ENCODE measurements around the gene SYCP1.
"Not testable (repeated sequence)": the region's sequence is repeated elsewhere in the genome, so short reads cannot be mapped to it uniquely, and the experiment has no call there.

Gene SYCP1, protein sequence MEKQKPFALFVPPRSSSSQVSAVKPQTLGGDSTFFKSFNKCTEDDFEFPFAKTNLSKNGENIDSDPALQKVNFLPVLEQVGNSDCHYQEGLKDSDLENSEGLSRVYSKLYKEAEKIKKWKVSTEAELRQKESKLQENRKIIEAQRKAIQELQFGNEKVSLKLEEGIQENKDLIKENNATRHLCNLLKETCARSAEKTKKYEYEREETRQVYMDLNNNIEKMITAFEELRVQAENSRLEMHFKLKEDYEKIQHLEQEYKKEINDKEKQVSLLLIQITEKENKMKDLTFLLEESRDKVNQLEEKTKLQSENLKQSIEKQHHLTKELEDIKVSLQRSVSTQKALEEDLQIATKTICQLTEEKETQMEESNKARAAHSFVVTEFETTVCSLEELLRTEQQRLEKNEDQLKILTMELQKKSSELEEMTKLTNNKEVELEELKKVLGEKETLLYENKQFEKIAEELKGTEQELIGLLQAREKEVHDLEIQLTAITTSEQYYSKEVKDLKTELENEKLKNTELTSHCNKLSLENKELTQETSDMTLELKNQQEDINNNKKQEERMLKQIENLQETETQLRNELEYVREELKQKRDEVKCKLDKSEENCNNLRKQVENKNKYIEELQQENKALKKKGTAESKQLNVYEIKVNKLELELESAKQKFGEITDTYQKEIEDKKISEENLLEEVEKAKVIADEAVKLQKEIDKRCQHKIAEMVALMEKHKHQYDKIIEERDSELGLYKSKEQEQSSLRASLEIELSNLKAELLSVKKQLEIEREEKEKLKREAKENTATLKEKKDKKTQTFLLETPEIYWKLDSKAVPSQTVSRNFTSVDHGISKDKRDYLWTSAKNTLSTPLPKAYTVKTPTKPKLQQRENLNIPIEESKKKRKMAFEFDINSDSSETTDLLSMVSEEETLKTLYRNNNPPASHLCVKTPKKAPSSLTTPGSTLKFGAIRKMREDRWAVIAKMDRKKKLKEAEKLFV
- 0 to 3.4 (median 0) reads per million in 17 experiments for total RNA-seq

DNA sequence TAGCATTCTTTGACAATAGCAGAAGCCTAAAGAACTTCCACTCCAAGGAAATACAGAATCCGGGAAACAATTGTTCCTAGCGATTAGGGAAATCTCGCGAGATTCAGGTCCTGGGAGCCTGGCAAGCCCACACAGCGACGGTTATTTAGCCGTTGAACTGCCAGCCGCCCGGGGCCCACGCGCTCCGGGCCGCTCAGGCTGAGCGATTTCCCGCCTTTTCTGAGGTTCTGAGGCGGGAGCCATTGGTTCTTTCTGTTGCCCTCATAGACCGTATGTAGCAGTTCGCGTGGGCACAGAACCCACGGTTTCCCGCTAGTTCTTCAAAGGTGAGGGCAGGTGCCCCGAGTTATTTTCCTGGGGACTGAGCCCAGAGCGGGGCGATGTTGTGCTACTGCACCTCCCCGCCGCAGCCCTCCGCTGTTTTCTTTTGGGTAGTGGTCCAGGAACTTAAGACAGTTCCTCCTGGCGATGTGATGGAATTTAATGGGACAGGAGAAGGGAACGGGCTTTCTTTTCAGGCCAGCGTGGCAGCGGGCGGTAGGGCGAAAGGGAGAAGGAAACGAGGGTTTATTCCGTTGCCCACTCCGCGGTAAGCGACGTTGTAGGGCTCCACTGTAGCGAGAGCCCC, at the start of gene SYCP1:
Gene SYCP1 (plus strand): TSS at position 171 of the 628 bp plus-strand sequence. CDS start 602 bp downstream, outside the sequence.
- no peak for DNase-seq

DNA sequence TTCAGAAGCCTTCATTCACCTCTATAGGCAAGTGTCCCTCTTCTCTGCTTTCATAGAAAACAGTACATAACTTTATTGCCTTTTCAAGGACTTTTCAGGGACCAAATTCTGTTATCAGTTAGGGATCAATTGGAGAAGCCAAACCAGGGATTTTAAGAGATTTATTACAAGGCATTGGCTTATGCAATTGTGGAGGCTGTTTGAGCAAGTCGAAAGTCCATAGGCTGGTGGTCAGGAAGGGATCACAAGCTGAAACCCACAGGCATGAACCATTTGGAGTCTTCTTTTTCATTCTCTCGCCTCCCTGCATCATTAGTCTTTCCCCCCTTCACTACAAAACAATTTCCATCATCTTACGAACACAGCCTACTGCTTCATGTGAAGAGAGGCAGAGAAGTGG, 34.8 kb upstream of the SYCP1 start:
- no peak for DNase-seq

GRCh38 chr1:114820392-114820791, 34.3 kb upstream of the SYCP1 start:
- no peak for DNase-seq

- DNase-seq: no peak
Measured at GRCh38 chr1:114821978-114822377, 32.7 kb upstream of the SYCP1 start.

- DNase-seq: no peak
Measured at GRCh38 chr1:114828251-114828650, 26.4 kb upstream of the SYCP1 start.

DNA sequence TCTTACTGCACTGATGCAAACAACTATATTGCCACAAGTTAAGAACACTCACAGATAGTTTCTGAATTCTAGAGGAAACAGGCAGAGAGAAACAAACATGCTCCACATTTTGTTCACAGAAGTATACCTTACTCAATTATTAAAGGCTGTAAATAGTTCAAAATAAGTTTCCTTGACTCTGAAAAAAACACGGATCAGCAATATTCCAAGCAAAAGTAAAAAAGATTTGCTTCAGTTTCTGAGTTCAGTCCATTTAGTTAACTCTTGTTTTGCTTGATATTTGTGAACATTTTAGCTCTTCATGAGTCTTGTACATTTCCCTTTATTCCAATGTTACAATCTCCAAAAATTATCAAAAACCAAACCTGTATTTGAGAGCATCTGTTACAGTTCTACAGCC, 24.6 kb upstream of the SYCP1 start:
- not testable (repeated sequence) for DNase-seq

DNA sequence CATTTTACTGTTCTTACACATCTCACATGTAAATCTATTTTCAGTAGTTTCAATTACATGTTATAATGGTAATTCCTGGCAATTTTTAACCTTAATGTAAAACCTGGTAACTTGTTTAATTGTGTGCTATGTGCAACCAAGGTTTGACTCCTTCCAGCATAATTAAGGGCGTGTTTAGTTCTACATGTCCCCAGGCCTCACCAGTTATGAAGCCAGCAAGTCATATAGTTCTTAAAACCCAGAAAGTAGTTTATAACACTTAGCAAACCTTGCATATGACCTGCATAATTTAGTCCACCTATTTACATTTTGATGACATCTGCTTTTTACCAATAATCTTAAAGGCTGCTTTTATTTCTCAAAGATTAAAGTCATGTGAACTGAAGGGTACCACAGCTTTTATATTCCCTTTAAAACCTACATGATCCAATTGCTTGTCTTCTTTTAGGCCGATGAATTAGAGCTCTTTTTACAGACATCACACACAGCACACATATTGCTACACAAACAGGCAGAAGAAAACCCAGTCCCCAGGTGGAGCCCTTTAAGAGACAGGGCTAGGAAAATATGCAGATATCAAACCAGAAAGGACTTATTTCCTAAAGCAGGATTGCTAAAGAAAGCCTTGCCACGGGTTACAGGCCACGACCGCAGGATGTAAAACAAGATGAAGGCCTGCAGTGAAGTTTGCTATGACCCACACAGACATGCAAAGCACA, 23.2 kb upstream of the SYCP1 start:
- DNase-seq: no peak

DNA sequence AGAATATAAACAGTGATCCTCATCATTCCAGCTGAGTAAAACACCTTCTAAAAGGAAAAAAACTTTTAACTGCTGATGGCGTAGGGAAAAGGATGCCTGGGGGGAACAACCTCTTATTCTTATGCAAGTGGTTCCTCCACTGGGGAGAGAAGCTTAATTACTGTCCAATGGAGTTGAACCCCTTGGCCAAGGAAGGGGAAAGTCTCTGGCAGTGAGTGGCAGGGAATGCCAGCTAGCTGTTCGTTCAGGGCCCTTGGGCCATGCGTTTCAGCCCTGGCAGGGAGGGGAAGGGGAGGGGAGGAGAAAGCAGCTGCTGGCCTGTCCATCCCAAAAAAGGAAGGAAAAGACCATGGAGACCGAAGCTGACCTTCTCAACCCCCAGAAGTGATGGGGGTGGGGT, 22.6 kb upstream of the SYCP1 start:
- no peak for DNase-seq

DNA sequence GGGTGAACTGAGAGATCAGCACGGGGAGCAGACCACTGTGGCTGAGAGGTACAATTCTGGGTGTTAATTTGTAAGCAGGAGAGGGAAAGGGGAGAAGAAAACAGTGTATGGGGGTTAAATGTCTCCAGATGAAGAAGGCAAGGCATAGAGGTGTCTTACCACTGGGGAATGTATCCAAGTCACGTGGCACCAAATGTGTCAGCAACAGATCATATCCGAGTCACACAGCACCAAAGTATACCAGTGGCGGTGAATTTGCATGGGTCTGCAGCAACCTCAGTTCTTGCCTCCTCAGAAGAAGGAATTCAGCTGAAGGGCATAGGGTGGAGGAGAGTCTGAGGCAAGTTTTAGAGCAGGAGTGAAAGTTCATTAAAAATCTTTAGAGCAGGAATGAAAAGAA, 21.2 kb upstream of the SYCP1 start:
- no peak for DNase-seq

GRCh38 chr1:114844270-114844669, 10.4 kb upstream of the SYCP1 start:
- no peak for DNase-seq

- no peak for DNase-seq
Measured at GRCh38 chr1:114853584-114853983, 1.1 kb upstream of the SYCP1 start.

GRCh38 chr1:114861384-114861783, 6.7 kb downstream of the SYCP1 start:
- DNase-seq: no peak

DNA sequence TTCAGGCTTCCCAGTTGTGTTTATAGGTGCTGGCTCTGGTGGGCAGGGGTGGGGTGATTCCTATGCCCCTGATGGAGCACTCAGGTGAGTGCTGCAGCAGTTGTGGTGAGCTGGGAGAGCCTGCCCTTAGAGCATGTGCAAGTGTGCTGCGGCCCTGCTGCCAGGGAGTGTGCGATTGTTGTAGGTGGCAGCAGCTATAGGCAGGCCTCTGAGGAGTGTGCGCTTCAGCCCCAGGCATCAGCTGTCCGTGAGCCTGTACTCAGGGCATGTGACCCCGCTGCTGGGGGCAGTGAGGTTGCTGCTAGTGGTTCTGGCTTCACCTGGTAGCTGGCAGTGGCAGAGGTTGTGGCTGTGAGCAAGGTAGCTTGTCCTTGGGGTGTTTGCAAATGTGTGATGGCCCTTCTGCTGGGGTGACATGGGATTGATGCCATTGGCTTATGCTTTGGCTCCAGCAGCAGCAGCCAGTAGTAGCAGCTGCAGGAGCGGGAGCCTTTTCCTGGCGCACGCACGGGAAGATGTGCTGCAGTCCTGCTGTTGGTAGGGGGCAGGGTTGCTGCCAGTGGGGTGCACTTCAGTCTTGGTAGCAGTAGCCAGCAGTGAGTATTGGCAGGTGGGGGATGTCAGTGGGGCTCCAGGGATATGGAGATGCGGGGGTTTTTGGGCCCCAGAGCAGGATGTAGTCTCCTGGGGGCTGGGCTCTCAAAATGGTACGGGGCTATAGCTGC, 37.7 kb downstream of the SYCP1 start:
- no peak for DNase-seq

DNA sequence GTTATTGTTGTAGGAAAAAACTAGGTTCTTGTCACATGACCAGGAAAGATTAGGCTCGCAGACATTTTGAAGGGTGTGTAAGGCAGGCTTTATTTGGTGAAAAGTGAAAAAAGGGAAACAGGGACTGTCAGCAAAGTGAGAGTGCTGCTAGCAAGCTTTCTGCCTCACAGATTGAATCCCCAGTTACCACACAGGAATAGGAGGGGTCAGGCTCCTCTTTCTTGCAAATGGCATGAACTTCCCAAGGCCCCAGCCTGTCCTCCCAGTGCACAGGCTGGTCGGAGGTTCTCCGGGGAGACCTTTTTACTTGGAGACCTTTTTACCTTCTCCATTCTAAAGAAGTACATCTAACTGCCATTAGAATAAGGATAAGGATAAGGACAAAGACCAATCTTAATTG, 42.1 kb downstream of the SYCP1 start:
- DNase-seq: peak in 1 of 4 experiments; percentile 0

DNA sequence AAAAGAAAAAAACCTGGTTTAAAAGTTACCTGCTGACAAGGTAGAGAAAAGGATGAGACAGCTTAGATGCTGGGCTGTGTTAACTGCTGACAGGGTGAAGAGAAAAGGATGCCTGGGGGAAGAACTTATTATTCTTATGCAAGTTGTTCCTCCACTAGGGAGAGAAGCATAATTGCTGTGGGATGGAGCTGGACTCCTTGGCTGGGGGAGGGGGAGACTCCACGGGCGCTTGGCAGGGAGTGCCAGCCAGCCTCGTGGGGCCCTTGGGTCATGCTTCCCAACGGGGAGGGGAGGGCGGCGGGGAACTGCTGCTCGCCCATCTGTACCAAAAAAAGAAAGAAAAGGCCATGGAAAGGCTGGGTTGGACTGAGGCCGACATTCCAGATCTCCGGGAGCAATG, 47.2 kb downstream of the SYCP1 start:
- DNase-seq: no peak

- no peak for DNase-seq
Measured at GRCh38 chr1:114902343-114902742, 47.7 kb downstream of the SYCP1 start.

DNA sequence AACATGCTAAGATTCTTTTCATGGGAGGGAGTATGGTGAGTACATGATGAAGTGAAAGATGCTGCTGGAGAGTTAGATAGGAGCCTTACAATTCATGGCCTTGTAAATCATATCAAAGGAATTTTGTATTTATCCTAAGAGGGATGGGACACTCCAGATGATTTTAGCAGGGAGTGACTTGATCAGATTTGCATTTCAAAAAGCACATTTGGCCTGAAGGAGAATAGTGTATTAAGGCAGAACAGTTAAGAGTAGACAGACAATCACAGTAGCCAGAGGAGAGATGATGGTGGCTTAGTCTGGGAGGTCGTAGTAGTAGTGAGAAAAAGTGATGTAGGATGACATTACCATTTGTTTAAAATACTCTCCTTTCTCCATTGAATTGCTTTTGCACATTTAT, 48.8 kb downstream of the SYCP1 start:
- no peak for DNase-seq

- DNase-seq: not testable (repeated sequence)
Measured at GRCh38 chr1:114915720-114916119, 61.1 kb downstream of the SYCP1 start.

DNA sequence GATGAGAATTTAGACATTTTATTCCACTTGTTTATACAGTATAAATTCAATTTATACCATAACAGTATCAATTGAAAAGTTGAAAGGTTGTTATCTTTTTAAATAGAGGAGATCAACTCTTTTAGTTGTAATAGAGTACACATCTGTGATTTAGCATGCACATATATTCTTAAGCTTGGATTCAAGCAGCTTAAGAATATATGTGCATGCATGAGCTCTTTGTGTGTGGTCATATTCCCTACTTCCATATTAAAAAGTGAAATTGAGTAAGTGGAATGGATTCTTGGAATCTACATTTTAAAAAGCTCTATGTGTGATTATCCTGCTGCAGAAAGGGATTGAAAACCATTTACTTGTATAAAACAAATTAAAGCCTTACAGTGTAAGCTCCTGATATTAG, 71.9 kb downstream of the SYCP1 start:
- DNase-seq: no peak

- no peak for DNase-seq
Measured at GRCh38 chr1:114927401-114927800, 72.7 kb downstream of the SYCP1 start.

DNA sequence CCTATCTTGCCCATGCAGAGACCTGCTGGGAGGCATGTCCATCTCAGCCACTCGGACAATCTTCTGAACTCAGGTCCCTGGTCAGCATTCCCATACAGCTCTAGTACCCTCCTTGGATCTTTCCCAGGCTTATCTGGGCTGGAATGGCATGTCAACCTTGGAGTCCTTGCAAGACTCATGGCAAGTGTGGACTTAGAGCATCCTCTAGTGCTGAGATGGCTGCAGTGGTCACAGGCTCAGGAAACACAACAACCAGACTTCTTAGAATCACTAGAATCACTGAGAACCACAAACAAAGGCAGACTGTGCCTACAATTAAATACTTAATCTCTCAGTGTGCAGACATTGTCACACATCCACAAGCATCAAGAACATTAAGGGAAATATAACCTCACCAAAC, 101.9 kb downstream of the SYCP1 start:
- no peak for DNase-seq

DNA sequence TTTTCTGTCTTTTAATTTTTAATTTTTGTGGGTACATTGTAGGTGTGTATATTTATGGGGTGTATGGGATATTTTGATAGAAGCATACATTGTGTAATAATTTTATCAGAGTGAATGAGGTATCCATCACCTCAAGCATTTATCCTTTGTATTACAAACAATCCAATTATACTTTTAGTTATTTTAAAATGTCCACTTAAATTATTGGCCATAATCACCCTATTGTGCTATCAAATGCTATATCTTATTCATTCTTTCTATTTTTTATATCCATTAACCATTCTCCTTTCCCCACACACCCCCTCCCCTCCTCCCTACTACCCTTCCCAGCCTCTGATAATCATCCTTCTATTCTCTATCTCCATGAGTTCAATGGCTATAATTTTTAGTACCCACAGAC, 104.8 kb downstream of the SYCP1 start:
- no peak for DNase-seq
